Urinary bladder (tissue), 4 donors: ENCODE measurements around the gene VASN. TPM values are rescaled to one million over a fixed set of nuclear protein-coding genes. Genes with fewer than 3 reads are reported as not detected.

Source experiments
- DNase-seq: peaks from one replicate; pipeline ENCODE4 v3.0.0-alpha.2; 2015; ENCODE audit errors: extremely low spot score
- H3K27ac ChIP-seq: one replicate; pipeline ENCODE4 v1.5.1; 2013; ENCODE audit warnings: low read depth, mild to moderate bottlenecking, moderate library complexity
- H3K36me3 ChIP-seq: one replicate; pipeline ENCODE4 v1.6.1; 2013; ENCODE audit warnings: mild to moderate bottlenecking, moderate library complexity; ENCODE audit not compliant: insufficient read depth
- H3K4me1 ChIP-seq: one replicate; pipeline ENCODE4 v1.6.1; 2013; ENCODE audit warnings: mild to moderate bottlenecking, moderate library complexity; ENCODE audit not compliant: insufficient read depth
- H3K4me3 ChIP-seq: one replicate; pipeline ENCODE4 v1.5.1; 2013; ENCODE audit warnings: low read depth, low read length
- WGBS: extraction: QIAGEN DNeasy Blood & Tissue Kit; methylation state at CpG from one replicate; pipeline ENCODE4 v1.1.7; 2013; 5-methylcytosine and 5-hydroxymethylcytosine counted together
- polyA plus RNA-seq: library from polyadenylated mRNA; stranded (reverse); fragments of 200-250 nt; gene quantifications from one replicate; pipeline ENCODE4 v1.2.3, GENCODE V29; 2013
- total RNA-seq: library from RNA; depleted of rRNA; stranded (reverse); fragments of >200 nt; gene quantifications from one replicate; pipeline ENCODE4 v1.2.3, GENCODE V29; 2014
- donor health status: healthy with polysubstance abuse.
- donor health status: healthy.

The VASN gene
- total and polyA plus RNA-seq, 2 donors = 20.8 to 47.6 TPM

DNA sequence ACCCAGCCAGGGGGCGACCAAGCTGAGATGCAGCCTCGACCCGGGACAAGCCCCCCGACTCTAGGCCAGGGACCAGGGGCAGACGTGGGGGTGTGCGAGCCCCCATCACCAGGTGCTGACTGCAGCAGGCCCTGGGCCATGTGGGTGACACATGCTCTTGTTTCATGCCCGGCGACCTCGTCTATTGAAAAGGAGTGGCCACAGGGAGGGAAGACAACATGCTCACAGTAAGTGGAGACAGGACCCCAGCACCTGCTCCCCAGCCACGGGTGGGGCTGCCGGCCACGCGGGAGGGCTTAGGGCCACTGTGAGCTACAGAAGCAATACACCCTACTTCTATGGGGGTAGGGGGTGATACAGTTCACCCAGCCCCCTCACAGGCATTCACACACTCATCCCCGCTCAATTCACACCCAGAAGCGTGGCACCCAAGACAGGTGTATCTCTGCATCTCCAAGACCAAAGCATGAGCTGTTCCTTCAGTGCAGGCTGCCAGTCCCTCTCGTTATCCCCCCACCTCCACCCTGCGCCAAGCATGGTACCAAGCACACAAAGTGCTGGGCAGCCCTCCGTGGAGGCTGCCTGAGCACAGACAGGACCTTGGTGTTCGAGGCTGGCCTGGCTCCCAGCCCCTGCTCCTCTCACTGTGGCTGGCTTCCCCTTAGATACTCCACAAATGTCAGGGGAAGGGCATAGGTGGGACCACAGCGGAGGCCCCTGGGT, 13.6 kb downstream of the VASN start:
- Histone ChIP-seq H3K36me3 (no peaks in the 10 kb centered on the region), H3K27ac (no peak overlapping the region), H3K4me1 (no peaks in the 10 kb centered on the region), H3K4me3 (no peak overlapping the region)
- no peak for DNase-seq
- 78% methylated on average over 20 of the region's 20 CpGs for WGBS

DNA sequence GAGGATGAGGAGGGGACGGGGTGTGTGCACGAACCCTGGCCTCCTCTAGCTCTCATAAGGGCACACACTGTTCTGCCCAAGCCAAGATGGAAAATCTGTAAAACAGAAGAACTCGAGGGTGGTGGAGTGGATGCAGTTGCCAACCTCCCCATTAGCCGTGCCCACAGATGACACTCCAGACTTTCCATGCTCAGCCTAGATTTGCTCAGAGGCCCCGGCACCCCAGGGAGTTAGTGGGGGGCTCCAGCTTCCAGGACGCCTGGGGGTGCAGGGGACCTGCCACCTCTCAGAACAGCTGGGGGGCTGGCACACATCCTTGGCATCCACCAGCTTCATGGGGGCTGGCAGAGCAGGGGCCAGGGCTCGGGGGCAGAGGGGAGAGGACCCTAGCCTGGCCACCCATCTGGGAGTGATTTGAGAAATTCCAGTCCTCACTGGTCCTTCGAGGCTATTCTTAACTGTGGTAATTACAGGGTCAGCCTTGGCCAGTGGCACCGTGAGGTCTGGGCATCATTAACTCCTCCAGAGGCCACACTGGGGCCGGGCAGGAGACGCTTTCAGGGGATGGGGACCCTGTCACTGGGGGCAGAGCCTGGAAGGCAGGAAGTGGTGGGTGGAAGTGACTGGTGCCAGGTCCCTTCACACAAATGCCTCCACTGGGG, 14.3 kb downstream of the VASN start:
- WGBS = 71% methylated on average over 11 of the region's 11 CpGs
- no peak overlapping the region for H3K27ac ChIP-seq
- no peak overlapping the region for H3K4me3 ChIP-seq
- no peaks in the 10 kb centered on the region for H3K36me3 ChIP-seq
- H3K4me1 ChIP-seq = no peaks in the 10 kb centered on the region
- no peak for DNase-seq

DNA sequence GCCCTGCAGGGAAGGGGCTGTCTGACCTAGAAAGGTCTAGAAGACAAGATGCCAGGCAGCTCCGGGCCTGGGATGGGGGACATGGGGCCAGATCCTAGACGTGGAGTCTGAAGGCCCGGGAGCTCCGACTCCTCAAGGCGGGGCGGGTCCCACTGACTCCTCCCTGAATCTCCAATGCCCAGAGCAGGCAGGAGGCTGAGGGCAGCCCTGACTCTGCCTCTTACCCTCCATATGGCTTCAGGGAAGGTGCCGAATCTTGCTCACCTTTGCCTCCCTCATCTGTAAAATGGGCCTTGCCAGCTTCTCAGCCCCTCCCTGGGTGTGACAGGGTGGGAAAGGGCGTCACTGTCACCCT, 14.8 kb downstream of the VASN start:
- H3K36me3 ChIP-seq = no peaks in the 10 kb centered on the region
- DNase-seq = no peak
- 61% methylated on average over 8 of the region's 8 CpGs for WGBS
- H3K27ac ChIP-seq = no peak overlapping the region
- no peak overlapping the region for H3K4me3 ChIP-seq
- H3K4me1 ChIP-seq = no peaks in the 10 kb centered on the region

DNA sequence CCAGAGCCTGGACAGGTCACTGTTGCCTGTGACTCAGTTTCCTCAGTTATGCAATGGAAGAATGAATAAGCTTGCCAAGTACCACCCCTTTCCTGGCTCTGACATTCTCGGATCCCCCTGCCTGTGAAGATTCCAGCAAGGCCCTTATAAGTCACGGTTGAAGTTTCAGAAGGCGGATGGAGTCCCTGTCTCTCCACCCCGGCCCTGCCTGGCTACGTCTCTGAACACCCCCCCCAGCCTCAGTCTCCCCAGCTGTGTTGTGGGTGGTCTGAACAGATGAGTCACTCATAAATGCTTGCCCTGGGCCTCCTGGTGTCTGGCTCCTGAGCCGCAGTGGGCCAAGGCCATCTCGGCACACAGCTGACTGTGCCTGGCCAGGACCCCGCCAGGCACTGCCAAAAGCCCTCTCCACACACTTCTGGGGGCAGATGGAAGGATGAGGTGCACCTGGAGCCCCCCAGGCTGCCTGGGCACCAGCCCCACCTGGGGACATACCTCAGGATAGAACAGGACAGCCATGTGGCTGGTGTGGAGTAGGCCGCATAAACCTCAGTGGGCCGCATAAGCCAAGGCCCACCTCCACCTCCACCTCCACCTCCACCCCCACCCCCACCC, 15.4 kb downstream of the VASN start:
- WGBS = 70% methylated on average over 10 of the region's 10 CpGs
- no peak for DNase-seq
- Histone ChIP-seq H3K27ac (no peak overlapping the region), H3K36me3 (no peaks in the 10 kb centered on the region), H3K4me3 (no peak overlapping the region), H3K4me1 (no peaks in the 10 kb centered on the region)

DNA sequence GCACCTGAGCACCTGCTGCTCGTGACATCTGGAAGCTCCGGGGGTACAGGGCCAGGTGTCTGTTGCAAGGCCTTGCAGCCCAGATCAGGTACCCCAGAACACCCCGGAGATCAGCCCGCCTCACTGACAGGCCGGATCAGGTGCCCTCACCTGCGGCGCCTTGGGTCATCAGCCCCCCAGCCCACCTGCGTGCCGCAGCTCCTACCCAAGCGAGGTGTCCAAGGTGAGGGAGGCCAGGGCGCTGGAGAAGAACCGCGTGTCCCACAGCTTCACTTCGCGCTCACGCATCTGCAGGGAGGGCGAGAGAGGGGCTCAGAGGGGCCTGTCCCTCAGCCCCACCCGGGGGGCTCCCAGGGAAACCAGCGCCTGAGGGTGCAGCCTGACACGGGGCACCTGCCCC, 16.1 kb downstream of the VASN start:
- DNase-seq = no peak
- H3K27ac ChIP-seq = no peak overlapping the region
- no peak overlapping the region for H3K4me3 ChIP-seq
- H3K36me3 ChIP-seq = no peaks in the 10 kb centered on the region
- 91% methylated on average over 20 of the region's 20 CpGs for WGBS
- no peaks in the 10 kb centered on the region for H3K4me1 ChIP-seq

DNA sequence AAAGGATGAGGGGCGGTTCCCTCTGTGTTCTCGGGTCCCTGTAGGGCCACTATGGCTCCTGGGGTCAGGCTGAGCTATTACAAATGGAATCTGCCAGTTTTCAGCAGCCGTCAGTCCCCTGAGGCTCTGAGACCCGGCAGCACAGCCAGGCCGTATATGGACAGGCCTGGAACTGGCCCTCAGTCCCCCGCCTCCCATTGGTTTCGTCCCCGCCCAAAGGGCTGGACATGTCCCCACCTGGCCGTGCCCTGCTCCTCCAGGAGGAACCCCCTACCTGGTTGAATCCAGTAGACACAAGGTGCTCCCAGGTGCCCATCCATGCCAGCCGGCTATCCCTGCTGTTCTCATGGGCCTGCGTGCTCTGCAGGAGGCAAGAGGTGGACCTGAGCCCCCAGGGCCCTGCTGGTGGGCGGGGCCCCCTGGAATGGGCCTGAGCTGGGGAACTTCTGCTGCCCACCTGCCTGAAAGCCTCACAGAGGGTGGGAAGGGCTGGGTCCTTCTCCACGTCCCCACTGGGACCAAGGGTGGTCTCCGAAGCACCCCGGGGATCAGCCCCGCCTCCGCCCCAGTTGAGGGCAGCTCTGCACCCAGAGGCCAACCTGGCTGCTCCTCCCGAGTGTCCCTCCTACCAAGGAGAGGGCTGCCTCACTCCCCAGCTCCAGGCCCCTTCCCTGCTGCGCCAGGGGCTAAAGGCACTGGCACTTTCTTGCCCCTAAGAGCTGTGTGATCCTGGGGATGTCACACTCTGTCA, 16.8 kb downstream of the VASN start:
- Histone ChIP-seq H3K4me1 (no peaks in the 10 kb centered on the region), H3K4me3 (no peak overlapping the region), H3K36me3 (no peaks in the 10 kb centered on the region), H3K27ac (no peak overlapping the region)
- no peak for DNase-seq
- 78% methylated on average over 19 of the region's 19 CpGs for WGBS

DNA sequence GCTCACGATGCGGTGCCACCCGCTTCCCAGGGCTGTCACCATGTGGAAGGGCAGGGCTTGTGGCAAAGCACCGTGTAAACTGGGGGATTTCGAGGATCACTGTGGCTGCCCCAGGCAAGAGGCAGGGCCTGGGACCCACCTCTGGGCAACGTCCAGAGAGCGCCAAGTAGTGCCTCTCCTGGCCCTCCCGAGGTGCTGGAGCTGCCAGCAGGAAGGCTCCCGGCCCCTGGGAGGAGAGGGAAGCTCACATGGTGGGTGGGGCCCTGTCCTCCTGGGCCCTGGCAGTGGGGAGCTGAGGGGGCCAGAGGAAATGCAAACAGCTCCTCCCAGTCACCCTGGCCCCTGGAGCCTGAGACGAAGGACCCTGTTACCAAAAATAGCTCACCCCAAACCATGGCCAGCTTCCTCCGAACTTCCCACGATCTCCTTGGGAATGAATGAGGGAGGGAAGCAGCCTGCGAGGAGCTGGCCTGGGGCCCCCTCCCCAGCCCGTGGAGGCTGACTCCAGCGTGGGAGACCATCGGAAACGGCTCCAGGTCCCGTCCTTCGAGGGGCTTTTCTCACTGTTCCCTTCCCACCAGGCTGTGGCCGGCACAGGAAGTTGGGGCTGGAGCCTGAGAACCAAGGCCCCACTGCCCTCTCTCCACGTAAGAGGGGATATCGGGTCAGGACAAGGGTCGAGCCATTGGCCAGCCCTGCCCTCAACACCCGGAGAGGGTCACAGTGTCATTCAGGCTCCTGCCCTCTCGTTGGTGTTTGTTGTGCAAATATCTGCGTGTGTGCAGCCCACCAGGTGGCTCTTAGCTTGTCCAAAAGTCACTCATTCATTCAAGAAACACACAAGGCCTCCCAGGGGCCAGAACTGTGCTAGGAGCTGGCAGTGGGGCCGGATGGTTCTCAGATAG, 17.7 kb downstream of the VASN start:
- Histone ChIP-seq H3K4me1 (no peaks in the 10 kb centered on the region), H3K4me3 (no peak overlapping the region), H3K27ac (no peak overlapping the region), H3K36me3 (no peaks in the 10 kb centered on the region)
- WGBS = 69% methylated on average over 27 of the region's 27 CpGs
- no peak for DNase-seq

DNA sequence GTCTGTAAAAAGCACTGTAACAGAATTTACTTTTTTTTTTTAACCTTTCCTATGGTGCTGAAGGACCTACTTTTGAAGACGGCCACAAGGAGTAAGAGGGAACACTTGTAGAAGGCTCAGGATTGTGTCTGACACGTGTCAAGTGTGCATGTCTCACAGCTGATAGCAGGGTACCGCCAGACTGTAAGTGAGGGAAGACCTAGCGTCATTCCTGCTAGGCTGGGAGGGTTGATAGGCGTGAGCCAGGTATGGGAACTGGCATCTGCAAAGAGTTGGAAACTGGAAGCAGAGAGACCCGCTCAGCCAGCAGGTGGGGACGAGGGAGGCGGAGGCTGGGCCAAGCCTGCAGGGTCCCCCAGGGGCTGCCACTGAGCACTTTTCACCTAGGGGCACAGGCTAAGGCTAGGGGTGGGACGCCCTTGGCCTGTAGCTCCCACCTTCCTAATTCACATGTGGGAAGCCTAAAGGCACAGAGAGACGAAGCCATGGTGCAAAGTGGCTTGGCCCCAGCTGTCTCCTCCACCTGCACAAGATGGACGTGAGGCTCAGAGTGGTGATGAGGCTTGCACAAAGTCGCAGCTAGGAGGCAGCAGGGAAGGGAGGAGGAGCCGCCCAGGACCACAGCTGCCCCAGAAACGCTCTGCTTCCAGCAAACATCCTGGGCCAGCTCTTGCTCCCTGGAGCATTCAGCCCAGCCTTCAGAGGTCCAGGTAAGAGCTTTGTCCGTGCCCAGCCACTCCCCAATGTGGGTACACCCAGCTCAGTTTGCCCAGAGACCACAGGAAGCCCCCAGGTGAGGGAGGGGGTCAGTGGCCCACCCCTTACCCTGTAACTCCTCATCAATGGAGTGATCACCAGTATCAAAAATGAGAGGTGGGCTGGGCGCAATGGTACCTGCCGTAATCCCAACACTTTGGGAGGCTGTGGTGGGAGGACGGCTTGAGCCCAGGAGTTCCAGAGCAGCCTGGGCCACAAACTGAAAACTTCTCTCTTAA, 18.9 kb downstream of the VASN start:
- H3K27ac ChIP-seq = no peak overlapping the region
- H3K4me1 ChIP-seq = no peaks in the 10 kb centered on the region
- DNase-seq = no peak
- H3K36me3 ChIP-seq = no peaks in the 10 kb centered on the region
- WGBS = 87% methylated on average over 18 of the region's 18 CpGs
- no peak overlapping the region for H3K4me3 ChIP-seq

DNA sequence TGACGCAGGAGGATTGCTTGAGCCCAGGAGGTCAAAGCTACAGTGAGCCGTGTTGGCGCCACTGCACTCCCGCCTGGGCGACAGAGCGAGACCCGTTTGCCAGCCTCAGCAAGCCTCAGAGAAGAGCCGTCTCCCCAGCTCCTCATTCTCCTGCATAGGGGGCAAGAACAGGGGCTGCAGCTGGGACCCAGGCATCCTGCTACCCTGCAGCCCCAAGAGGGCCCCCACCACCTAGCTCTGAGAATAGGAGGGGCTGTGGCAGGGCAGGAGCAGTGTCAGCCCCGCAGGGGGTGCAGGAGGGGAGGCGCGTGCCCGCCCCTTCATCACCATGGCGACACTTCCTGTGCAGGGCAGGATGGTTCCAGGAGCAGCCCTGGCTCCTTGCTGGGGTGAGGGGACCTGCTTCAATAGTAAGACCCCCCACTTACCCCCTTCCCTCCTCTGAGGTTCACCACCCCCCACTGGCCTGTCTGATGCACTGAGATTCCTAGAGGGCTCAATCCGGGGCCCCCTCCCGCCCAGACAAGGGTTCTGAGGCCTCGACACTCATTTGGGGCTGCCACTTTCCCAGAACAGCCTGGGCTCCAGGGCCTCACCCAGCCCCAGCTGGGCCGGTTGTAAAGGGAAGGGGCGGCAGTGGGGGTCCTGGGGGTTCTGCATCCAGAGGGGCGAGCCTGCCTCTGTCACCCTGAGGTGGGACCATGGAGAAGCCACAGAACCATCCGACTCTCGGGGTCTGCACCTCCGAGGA, 20.2 kb downstream of the VASN start:
- H3K36me3 ChIP-seq = no peaks in the 10 kb centered on the region
- H3K4me3 ChIP-seq = no peak overlapping the region
- no peaks in the 10 kb centered on the region for H3K4me1 ChIP-seq
- peak overlapping the region; percentile 51 for H3K27ac ChIP-seq
- whole genome bisulfite sequencing = 84% methylated on average over 22 of the region's 22 CpGs
- no peak for DNase-seq

DNA sequence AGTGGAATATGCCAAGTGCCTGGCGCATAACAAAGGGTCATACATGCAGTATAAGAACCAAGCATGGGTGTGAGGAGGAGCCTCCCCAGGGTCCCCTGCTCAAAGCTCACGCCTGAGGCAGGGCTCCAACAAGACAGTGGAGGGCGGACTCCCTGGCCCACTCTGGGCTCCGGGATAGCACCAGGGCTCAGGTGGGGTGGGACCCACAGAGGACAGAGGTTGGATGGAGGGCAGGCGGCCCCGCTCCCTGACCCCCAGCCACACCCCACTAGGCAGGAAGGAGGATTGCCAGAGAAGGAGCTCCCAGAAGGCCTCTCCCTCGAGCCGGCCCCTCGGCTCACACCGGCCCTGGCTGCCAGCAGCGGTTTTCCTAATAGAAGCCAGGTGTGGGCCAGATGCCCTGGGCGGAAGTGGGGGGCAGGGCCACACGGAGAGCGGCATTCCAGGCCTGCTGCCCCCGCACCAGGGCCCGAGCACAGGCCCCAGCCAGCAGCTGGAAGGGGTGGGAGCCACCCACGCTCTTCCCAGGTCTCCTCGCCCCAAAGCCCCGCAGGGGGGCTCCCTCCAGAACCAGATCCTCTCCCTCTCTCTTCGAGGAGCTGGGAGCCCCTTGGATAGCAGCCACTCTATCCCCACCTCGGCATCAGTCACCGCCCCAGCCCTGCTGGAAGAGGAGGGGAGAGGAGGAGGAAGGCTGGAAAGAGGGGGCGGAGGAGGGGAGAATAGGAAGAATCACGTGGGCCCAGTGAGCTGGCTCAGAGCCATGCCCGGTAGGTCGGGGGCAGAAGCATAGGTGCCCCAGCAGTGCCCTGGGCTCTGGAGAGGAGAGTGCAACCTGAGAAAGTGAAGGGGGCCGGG, 21.0 kb downstream of the VASN start:
- no peak for DNase-seq
- no peaks in the 10 kb centered on the region for H3K36me3 ChIP-seq
- H3K4me1 ChIP-seq = no peaks in the 10 kb centered on the region
- whole genome bisulfite sequencing = 43% methylated on average over 27 of the region's 27 CpGs
- no peak overlapping the region for H3K4me3 ChIP-seq
- H3K27ac ChIP-seq = peak overlapping the region; percentile 51

DNA sequence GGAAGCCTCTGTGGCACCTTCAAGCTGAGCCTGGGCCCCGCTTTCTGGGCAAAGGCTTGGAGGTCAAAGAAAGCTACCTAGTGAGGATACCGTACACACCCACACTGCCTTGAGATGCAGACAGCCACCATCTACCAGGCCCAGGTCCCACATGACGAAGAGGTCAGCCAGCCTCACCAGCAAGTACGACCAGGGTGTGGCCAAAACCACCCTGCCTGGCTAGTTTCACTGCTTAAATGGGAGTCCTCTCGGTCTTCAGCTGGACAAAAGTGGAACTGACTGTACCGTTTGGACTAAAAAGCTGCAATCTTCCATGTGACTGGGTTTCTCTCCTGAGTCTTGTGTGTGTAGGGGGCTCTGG, 21.6 kb downstream of the VASN start:
- 55% methylated on average over 6 of the region's 6 CpGs for WGBS
- DNase-seq = no peak
- Histone ChIP-seq H3K36me3 (no peaks in the 10 kb centered on the region), H3K4me3 (no peak overlapping the region), H3K4me1 (no peaks in the 10 kb centered on the region), H3K27ac (no peak overlapping the region)
